HG03060 (cell line): ENCODE data around the gene ARMH4.

Source experiments
- ATAC-seq: cut with Tn5 transposase; IDR thresholded peaks from one replicate; pipeline ENCODE4 v1.9.1; 2021; ENCODE audit warnings: low read depth, moderate number of reproducible peaks; ENCODE audit not compliant: unreplicated experiment

The ARMH4 gene

GRCh38 chr14:58152014-58152857, at the start of gene ARMH4:
TSS of gene ARMH4 (minus strand) at chr14:58152213. CDS start at chr14:58139358, 12,855 bp downstream.
- ATAC-seq, result peak; percentile 72

GRCh38 chr14:58200846-58201245, 48.8 kb upstream of the ARMH4 start:
- ATAC-seq, result no peak

- ATAC-seq, result peak; percentile 4
Observed at GRCh38 chr14:58200480-58200841, 48.4 kb upstream of the ARMH4 start.

- peak; percentile 83 for ATAC-seq
Observed at GRCh38 chr14:58199726-58200479, 47.9 kb upstream of the ARMH4 start, which contains the start of gene ACTR10. TSS of gene ACTR10 (plus strand) at chr14:58200149. CDS start at chr14:58200218, 69 bp downstream.

GRCh38 chr14:58198086-58198485, 46.1 kb upstream of the ARMH4 start:
- ATAC-seq, result no peak

- no peak for ATAC-seq
Observed at GRCh38 chr14:58196198-58196597, 44.2 kb upstream of the ARMH4 start.

- no peak for ATAC-seq
Observed at GRCh38 chr14:58193542-58193941, 41.5 kb upstream of the ARMH4 start.

GRCh38 chr14:58191763-58192601, 40.0 kb upstream of the ARMH4 start:
- ATAC-seq, result no peak

- no peak for ATAC-seq
Observed at GRCh38 chr14:58189176-58189575, 37.2 kb upstream of the ARMH4 start.

GRCh38 chr14:58177125-58177524, 25.1 kb upstream of the ARMH4 start:
- no peak for ATAC-seq

- no peak for ATAC-seq
Observed at GRCh38 chr14:58171090-58171489, 19.1 kb upstream of the ARMH4 start.

- no peak for ATAC-seq
Observed at GRCh38 chr14:58167891-58168290, 15.9 kb upstream of the ARMH4 start.

GRCh38 chr14:58167057-58167456, 15.0 kb upstream of the ARMH4 start:
- no peak for ATAC-seq

GRCh38 chr14:58166005-58166983, 14.3 kb upstream of the ARMH4 start:
- ATAC-seq, result no peak

- no peak for ATAC-seq
Observed at GRCh38 chr14:58160561-58160960, 8.5 kb upstream of the ARMH4 start.

- peak; percentile 17 for ATAC-seq
Observed at GRCh38 chr14:58151133-58152013, 640 bp downstream of the ARMH4 start.

- ATAC-seq, result no peak
Observed at GRCh38 chr14:58150243-58150805, 1.7 kb downstream of the ARMH4 start.

- no peak for ATAC-seq
Observed at GRCh38 chr14:58149196-58149595, 2.8 kb downstream of the ARMH4 start.
